C4-2B (cell line): ENCODE measurements around the gene SLC17A5.
"Not testable (repeated sequence)": the region's sequence is repeated elsewhere in the genome, so short reads cannot be mapped to it uniquely, and the experiment has no call there.

Experiments
- ZFX ChIP-seq: fragments of 450-650 bp; IDR thresholded peaks from 2 replicates; pipeline ENCODE4 v1.6.1; 2017
- TF ChIP-seq, protein P1 (sequence below): fragments of 450-650 bp; conservative IDR thresholded peaks from 2 replicates; pipeline ENCODE4 v1.5.1; 2017; ENCODE audit warnings: mild to moderate bottlenecking

DNA sequence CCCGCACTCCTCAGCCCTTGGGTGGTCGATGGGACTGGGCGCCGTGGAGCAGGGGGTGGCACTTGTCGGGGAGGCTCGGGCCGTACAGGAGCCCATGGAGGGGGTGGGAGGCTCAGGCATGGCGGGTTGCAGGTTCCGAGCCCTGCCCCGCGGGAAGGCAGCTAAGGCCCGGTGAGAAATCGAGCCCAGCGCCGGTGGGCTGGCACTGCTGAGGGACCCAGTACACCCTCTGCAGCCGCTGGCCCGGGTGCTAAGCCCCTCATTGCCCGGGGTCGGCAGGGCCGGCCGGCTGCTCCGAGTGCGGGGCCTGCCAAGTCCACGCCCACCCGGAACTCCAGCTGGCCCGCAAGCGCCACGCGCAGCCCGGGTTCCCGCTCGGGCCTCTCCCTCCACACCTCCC, 81.3 kb downstream of the SLC17A5 start:
- TF ChIP-seq, protein P1, sequence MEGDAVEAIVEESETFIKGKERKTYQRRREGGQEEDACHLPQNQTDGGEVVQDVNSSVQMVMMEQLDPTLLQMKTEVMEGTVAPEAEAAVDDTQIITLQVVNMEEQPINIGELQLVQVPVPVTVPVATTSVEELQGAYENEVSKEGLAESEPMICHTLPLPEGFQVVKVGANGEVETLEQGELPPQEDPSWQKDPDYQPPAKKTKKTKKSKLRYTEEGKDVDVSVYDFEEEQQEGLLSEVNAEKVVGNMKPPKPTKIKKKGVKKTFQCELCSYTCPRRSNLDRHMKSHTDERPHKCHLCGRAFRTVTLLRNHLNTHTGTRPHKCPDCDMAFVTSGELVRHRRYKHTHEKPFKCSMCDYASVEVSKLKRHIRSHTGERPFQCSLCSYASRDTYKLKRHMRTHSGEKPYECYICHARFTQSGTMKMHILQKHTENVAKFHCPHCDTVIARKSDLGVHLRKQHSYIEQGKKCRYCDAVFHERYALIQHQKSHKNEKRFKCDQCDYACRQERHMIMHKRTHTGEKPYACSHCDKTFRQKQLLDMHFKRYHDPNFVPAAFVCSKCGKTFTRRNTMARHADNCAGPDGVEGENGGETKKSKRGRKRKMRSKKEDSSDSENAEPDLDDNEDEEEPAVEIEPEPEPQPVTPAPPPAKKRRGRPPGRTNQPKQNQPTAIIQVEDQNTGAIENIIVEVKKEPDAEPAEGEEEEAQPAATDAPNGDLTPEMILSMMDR: not testable (repeated sequence)
- TF ChIP-seq ZFX: not testable (repeated sequence)
